NCI-H82 (cell line): ENCODE data around the gene KNOP1.
"Not testable (repeated sequence)": the region's sequence is repeated elsewhere in the genome, so short reads cannot be mapped to it uniquely, and the experiment has no call there.

ENCODE experiments used
- DNase-seq: peaks from one replicate; lab custom pipeline; 2025; lab: John Stamatoyannopoulos, UW

KNOP1 gene

GRCh38 chr16:19743816-19744159 lies 25.8 kb upstream of the KNOP1 start:
- DNase-seq = no peak

GRCh38 chr16:19741354-19741753 lies 23.3 kb upstream of the KNOP1 start:
- DNase-seq = no peak

GRCh38 chr16:19737306-19738038 lies 19.4 kb upstream of the KNOP1 start:
- DNase-seq = no peak

- DNase-seq = no peak
Measured at GRCh38 chr16:19735074-19735867, 17.2 kb upstream of the KNOP1 start.

GRCh38 chr16:19733551-19733950 lies 15.5 kb upstream of the KNOP1 start:
- no peak for DNase-seq

- no peak for DNase-seq
Measured at GRCh38 chr16:19728636-19728965, 10.6 kb upstream of the KNOP1 start.

- peak; percentile 96 for DNase-seq
Measured at GRCh38 chr16:19722981-19723380, 5.0 kb upstream of the KNOP1 start.

- no peak for DNase-seq
Measured at GRCh38 chr16:19722269-19722952, 4.4 kb upstream of the KNOP1 start.

- DNase-seq = peak; percentile 50
Measured at GRCh38 chr16:19718624-19718965, 568 bp upstream of the KNOP1 start.

GRCh38 chr16:19717314-19717713 lies 713 bp downstream of the KNOP1 start:
- peak; percentile 71 for DNase-seq

- DNase-seq = not testable (repeated sequence)
Measured at GRCh38 chr16:19716728-19717127, 1.3 kb downstream of the KNOP1 start.

- no peak for DNase-seq
Measured at GRCh38 chr16:19716183-19716582, 1.8 kb downstream of the KNOP1 start.

GRCh38 chr16:19715566-19715965 lies 2.5 kb downstream of the KNOP1 start:
- DNase-seq = no peak

GRCh38 chr16:19713697-19714096 lies 4.3 kb downstream of the KNOP1 start:
- DNase-seq = no peak

- DNase-seq = no peak
Measured at GRCh38 chr16:19712418-19713058, 5.5 kb downstream of the KNOP1 start.

- DNase-seq = no peak
Measured at GRCh38 chr16:19711643-19712042, 6.4 kb downstream of the KNOP1 start.

GRCh38 chr16:19710991-19711545 lies 7.0 kb downstream of the KNOP1 start:
- DNase-seq = no peak

- DNase-seq = no peak
Measured at GRCh38 chr16:19710191-19710908, 7.7 kb downstream of the KNOP1 start.

- DNase-seq = no peak
Measured at GRCh38 chr16:19709381-19710136, 8.5 kb downstream of the KNOP1 start.

- DNase-seq = no peak
Measured at GRCh38 chr16:19708296-19709205, 9.5 kb downstream of the KNOP1 start.
